Measurements from ENCODE around the gene DNAI1. TPM values are rescaled to one million over a fixed set of nuclear protein-coding genes. Genes with fewer than 3 reads are reported as not detected.

Gene DNAI1
- total and polyA plus RNA-seq, 2 experiments from 2014 or later = 0.57 TPM; not detected in 1

GRCh38 chr9:34518896-34519295, 60.3 kb downstream of the DNAI1 start:
- H3K4me3 ChIP-seq = no peak overlapping the region
- H3K36me3 ChIP-seq (replicated peaks; ENCODE audit: insufficient read depth, low read depth) = no peaks in the 10 kb centered on the region
- H3K9me3 ChIP-seq (ENCODE audit: low read depth) = no peaks in the 10 kb centered on the region
- no peak overlapping the region for H3K4me2 ChIP-seq
- TF ChIP-seq CTCF (IDR thresholded peaks at IDR 0.05; ENCODE audit: poor library complexity) (no peak), EZH2 (IDR thresholded peaks at IDR 0.05; ENCODE audit: borderline replicate concordance) (no peak), EZH2phosphoT487 (IDR thresholded peaks at IDR 0.05; ENCODE audit: low read depth, severe bottlenecking, unreplicated experiment) (no peak)
- no peaks in the 10 kb centered on the region for H3K27me3 ChIP-seq
- H3K27ac ChIP-seq = no peak overlapping the region
- 85% methylated on average over 2 of the region's 2 CpGs for WGBS (ENCODE audit: low lambda C conversion rate, missing lambda C conversion rate)
- H3K9me2 ChIP-seq (replicated peaks; ENCODE audit: insufficient read depth) = no peaks in the 10 kb centered on the region
- no peak for DNase-seq (ENCODE audit: low spot score)
- H2AFZ ChIP-seq = no peak overlapping the region
- H3K4me1 ChIP-seq (ENCODE audit: insufficient read depth) = no peaks in the 10 kb centered on the region
- no peaks in the 10 kb centered on the region for H4K20me1 ChIP-seq (ENCODE audit: insufficient read depth, poor library complexity, severe bottlenecking)
- H3K79me2 ChIP-seq = no peaks in the 10 kb centered on the region

- no peak overlapping the region for H2AFZ ChIP-seq
- no peaks in the 10 kb centered on the region for H4K20me1 ChIP-seq (ENCODE audit: insufficient read depth, poor library complexity, severe bottlenecking)
- H3K79me2 ChIP-seq = no peaks in the 10 kb centered on the region
- H3K36me3 ChIP-seq (replicated peaks; ENCODE audit: insufficient read depth, low read depth) = no peaks in the 10 kb centered on the region
- H3K9me3 ChIP-seq (ENCODE audit: low read depth) = no peaks in the 10 kb centered on the region
- no peaks in the 10 kb centered on the region for H3K9me2 ChIP-seq (replicated peaks; ENCODE audit: insufficient read depth)
- no peak overlapping the region for H3K4me2 ChIP-seq
- peaks cover 4% of the 10 kb centered on the region for H3K27me3 ChIP-seq
- no peak overlapping the region for H3K27ac ChIP-seq
- 97% methylated on average over 2 of the region's 2 CpGs for WGBS (ENCODE audit: low lambda C conversion rate, missing lambda C conversion rate)
- no peak for TF ChIP-seq EZH2phosphoT487 (IDR thresholded peaks at IDR 0.05; ENCODE audit: low read depth, severe bottlenecking, unreplicated experiment)
- TF ChIP-seq CTCF (IDR thresholded peaks at IDR 0.05; ENCODE audit: poor library complexity) = no peak
- TF ChIP-seq EZH2 (IDR thresholded peaks at IDR 0.05; ENCODE audit: borderline replicate concordance) = no peak
- no peaks in the 10 kb centered on the region for H3K4me1 ChIP-seq (ENCODE audit: insufficient read depth)
- no peak for DNase-seq (ENCODE audit: low spot score)
- H3K4me3 ChIP-seq = no peak overlapping the region
Measured at GRCh38 chr9:34519321-34520020, 60.9 kb downstream of the DNAI1 start.

GRCh38 chr9:34520096-34520495, 61.5 kb downstream of the DNAI1 start:
- H4K20me1 ChIP-seq (ENCODE audit: insufficient read depth, poor library complexity, severe bottlenecking) = no peaks in the 10 kb centered on the region
- no peak for DNase-seq (ENCODE audit: low spot score)
- no peak for TF ChIP-seq EZH2 (IDR thresholded peaks at IDR 0.05; ENCODE audit: borderline replicate concordance)
- 95% methylated on average over 6 of the region's 6 CpGs for WGBS (ENCODE audit: low lambda C conversion rate, missing lambda C conversion rate)
- no peaks in the 10 kb centered on the region for H3K9me3 ChIP-seq (ENCODE audit: low read depth)
- H3K27ac ChIP-seq = no peak overlapping the region
- no peaks in the 10 kb centered on the region for H3K79me2 ChIP-seq
- no peak overlapping the region for H3K4me2 ChIP-seq
- peaks cover 8% of the 10 kb centered on the region for H3K27me3 ChIP-seq
- H3K4me3 ChIP-seq = no peak overlapping the region
- H3K4me1 ChIP-seq (ENCODE audit: insufficient read depth) = no peaks in the 10 kb centered on the region
- H3K9me2 ChIP-seq (replicated peaks; ENCODE audit: insufficient read depth) = no peaks in the 10 kb centered on the region
- H3K36me3 ChIP-seq (replicated peaks; ENCODE audit: insufficient read depth, low read depth) = no peaks in the 10 kb centered on the region
- H2AFZ ChIP-seq = no peak overlapping the region

GRCh38 chr9:34520505-34521385, 62.1 kb downstream of the DNAI1 start:
- no peak for DNase-seq (ENCODE audit: low spot score)
- no peaks in the 10 kb centered on the region for H3K79me2 ChIP-seq
- no peak for TF ChIP-seq EZH2phosphoT487 (IDR thresholded peaks at IDR 0.05; ENCODE audit: low read depth, severe bottlenecking, unreplicated experiment)
- no peak for TF ChIP-seq CTCF (IDR thresholded peaks at IDR 0.05; ENCODE audit: poor library complexity)
- TF ChIP-seq EZH2 (IDR thresholded peaks at IDR 0.05; ENCODE audit: borderline replicate concordance) = no peak
- H3K36me3 ChIP-seq (replicated peaks; ENCODE audit: insufficient read depth, low read depth) = no peaks in the 10 kb centered on the region
- H3K4me1 ChIP-seq (ENCODE audit: insufficient read depth) = no peaks in the 10 kb centered on the region
- no peak overlapping the region for H3K4me2 ChIP-seq
- 91% methylated on average over 6 of the region's 6 CpGs for WGBS (ENCODE audit: low lambda C conversion rate, missing lambda C conversion rate)
- H3K9me3 ChIP-seq (ENCODE audit: low read depth) = no peaks in the 10 kb centered on the region
- H2AFZ ChIP-seq = no peak overlapping the region
- no peaks in the 10 kb centered on the region for H3K9me2 ChIP-seq (replicated peaks; ENCODE audit: insufficient read depth)
- H3K27ac ChIP-seq = no peak overlapping the region
- no peaks in the 10 kb centered on the region for H4K20me1 ChIP-seq (ENCODE audit: insufficient read depth, poor library complexity, severe bottlenecking)
- H3K27me3 ChIP-seq = peaks cover 14% of the 10 kb centered on the region
- H3K4me3 ChIP-seq = no peak overlapping the region

Measured in hepatocyte (in vitro differentiated cells).